Measurements from ENCODE around the gene XPC.

XPC gene

GRCh38 chr3:14131134-14131533 lies 47.3 kb downstream of the XPC start:
- TF ChIP-seq CREB1 (IDR thresholded peaks at IDR 0.05; ENCODE audit: low read depth) = no peak
- no peak for TF ChIP-seq TAF1 (IDR thresholded peaks at IDR 0.05; ENCODE audit: low read depth)
- TF ChIP-seq TCF12 (IDR thresholded peaks at IDR 0.05; ENCODE audit: low read depth) = no peak

DNA sequence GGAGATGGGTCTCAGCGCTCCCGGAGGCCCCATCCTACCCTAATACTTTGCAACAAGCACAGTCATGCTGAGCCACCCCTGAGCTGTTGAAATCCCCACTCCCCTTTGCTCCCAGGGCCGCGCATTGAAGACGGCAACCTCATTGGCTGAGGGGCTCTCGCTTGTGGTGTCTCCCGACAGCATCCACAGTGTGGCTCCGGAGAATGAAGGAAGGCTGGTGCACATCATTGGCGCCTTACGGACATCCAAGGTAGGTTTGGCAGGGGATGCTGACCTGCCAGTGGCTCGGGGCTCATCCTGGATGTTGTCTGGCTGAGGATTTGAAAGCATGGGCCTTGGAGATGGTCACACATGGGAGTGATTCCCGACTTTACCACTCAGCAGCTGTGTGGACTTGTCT lies 47.7 kb downstream of the XPC start:
- no peak for TF ChIP-seq NFIC (IDR thresholded peaks at IDR 0.05)
- no peak for TF ChIP-seq TEAD4 (IDR thresholded peaks at IDR 0.05)
- TF ChIP-seq, protein P1, sequence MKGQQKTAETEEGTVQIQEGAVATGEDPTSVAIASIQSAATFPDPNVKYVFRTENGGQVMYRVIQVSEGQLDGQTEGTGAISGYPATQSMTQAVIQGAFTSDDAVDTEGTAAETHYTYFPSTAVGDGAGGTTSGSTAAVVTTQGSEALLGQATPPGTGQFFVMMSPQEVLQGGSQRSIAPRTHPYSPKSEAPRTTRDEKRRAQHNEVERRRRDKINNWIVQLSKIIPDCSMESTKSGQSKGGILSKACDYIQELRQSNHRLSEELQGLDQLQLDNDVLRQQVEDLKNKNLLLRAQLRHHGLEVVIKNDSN (IDR thresholded peaks at IDR 0.05) = no peak
- TF ChIP-seq RAD21 (IDR thresholded peaks at IDR 0.05; ENCODE audit: low read depth) = no peak
- no peak for TF ChIP-seq TCF12 (IDR thresholded peaks at IDR 0.05; ENCODE audit: low read depth)
- TF ChIP-seq, protein P2, sequence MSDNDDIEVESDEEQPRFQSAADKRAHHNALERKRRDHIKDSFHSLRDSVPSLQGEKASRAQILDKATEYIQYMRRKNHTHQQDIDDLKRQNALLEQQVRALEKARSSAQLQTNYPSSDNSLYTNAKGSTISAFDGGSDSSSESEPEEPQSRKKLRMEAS (IDR thresholded peaks at IDR 0.05) = no peak
- TF ChIP-seq ZBTB7A (IDR thresholded peaks at IDR 0.05; ENCODE audit: low read depth) = no peak
- no peak for TF ChIP-seq YY1 (IDR thresholded peaks at IDR 0.05; ENCODE audit: low read depth)
- TF ChIP-seq CEBPB (IDR thresholded peaks at IDR 0.05) = no peak
- TF ChIP-seq TAF1 (IDR thresholded peaks at IDR 0.05; ENCODE audit: low read depth) = no peak
- no peak for TF ChIP-seq CREB1 (IDR thresholded peaks at IDR 0.05; ENCODE audit: low read depth)
- TF ChIP-seq EP300 (IDR thresholded peaks at IDR 0.05; ENCODE audit: borderline replicate concordance) = no peak
- TF ChIP-seq, protein P3, sequence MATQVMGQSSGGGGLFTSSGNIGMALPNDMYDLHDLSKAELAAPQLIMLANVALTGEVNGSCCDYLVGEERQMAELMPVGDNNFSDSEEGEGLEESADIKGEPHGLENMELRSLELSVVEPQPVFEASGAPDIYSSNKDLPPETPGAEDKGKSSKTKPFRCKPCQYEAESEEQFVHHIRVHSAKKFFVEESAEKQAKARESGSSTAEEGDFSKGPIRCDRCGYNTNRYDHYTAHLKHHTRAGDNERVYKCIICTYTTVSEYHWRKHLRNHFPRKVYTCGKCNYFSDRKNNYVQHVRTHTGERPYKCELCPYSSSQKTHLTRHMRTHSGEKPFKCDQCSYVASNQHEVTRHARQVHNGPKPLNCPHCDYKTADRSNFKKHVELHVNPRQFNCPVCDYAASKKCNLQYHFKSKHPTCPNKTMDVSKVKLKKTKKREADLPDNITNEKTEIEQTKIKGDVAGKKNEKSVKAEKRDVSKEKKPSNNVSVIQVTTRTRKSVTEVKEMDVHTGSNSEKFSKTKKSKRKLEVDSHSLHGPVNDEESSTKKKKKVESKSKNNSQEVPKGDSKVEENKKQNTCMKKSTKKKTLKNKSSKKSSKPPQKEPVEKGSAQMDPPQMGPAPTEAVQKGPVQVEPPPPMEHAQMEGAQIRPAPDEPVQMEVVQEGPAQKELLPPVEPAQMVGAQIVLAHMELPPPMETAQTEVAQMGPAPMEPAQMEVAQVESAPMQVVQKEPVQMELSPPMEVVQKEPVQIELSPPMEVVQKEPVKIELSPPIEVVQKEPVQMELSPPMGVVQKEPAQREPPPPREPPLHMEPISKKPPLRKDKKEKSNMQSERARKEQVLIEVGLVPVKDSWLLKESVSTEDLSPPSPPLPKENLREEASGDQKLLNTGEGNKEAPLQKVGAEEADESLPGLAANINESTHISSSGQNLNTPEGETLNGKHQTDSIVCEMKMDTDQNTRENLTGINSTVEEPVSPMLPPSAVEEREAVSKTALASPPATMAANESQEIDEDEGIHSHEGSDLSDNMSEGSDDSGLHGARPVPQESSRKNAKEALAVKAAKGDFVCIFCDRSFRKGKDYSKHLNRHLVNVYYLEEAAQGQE (IDR thresholded peaks at IDR 0.05; ENCODE audit: low read depth) = no peak

DNA sequence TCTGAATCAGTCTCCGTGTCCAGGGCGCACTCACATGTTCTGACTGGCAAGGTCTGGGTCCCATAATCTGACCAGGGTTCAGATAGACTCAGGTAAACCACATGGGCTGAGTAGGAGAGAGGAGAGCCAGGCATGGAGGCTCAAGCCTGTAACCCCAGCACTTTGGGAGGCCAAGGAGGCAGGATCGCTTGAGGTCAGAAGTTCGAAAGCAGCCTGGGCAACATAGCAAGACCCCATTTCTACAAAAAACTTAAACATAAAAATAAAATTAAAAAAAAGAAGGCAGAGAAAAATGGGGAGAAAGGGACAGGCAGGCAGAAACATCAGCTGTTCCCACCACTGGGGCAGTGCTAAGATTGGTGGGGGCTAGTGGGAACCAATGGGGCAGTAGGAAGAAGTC lies 48.2 kb downstream of the XPC start:
- TF ChIP-seq TEAD4 (IDR thresholded peaks at IDR 0.05) (no peak), NFIC (IDR thresholded peaks at IDR 0.05) (no peak), CREB1 (IDR thresholded peaks at IDR 0.05; ENCODE audit: low read depth) (no peak), EP300 (IDR thresholded peaks at IDR 0.05; ENCODE audit: borderline replicate concordance) (no peak), YY1 (IDR thresholded peaks at IDR 0.05; ENCODE audit: low read depth) (no peak), TCF12 (IDR thresholded peaks at IDR 0.05; ENCODE audit: low read depth) (no peak), TAF1 (IDR thresholded peaks at IDR 0.05; ENCODE audit: low read depth) (no peak), FOXM1 (IDR thresholded peaks at IDR 0.05; ENCODE audit: borderline replicate concordance, low read depth) (no peak), CEBPB (IDR thresholded peaks at IDR 0.05) (no peak), EGR1 (IDR thresholded peaks at IDR 0.05) (no peak), RAD21 (IDR thresholded peaks at IDR 0.05; ENCODE audit: low read depth) (no peak), ZBTB7A (IDR thresholded peaks at IDR 0.05; ENCODE audit: low read depth) (no peak)
- TF ChIP-seq, protein P3 (IDR thresholded peaks at IDR 0.05; ENCODE audit: low read depth) = no peak
- TF ChIP-seq, protein P1 (IDR thresholded peaks at IDR 0.05) = no peak
- TF ChIP-seq, protein P2 (IDR thresholded peaks at IDR 0.05) = no peak

DNA sequence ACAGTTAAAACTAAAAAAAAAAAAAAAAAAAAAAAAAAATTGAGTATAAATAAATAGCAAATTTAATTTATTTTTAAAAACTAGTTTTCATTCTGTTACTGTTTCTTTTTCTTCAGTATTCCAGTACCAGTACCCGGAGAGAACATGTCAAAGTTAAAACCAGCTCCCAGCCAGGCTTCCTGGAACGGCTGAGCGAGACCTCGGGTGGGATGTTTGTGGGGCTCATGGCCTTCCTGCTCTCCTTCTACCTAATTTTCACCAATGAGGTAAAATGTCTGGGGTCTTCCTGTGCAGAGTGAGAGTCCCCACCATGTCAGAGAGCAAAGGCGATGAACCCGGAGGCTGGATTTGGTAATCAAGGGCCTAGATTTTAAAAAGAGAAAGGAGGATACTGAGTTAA lies 49.1 kb downstream of the XPC start:
- no peak for TF ChIP-seq CEBPB (IDR thresholded peaks at IDR 0.05)
- no peak for TF ChIP-seq NFIC (IDR thresholded peaks at IDR 0.05)
- no peak for TF ChIP-seq ZBTB7A (IDR thresholded peaks at IDR 0.05; ENCODE audit: low read depth)
- no peak for TF ChIP-seq CREB1 (IDR thresholded peaks at IDR 0.05; ENCODE audit: low read depth)
- no peak for TF ChIP-seq TAF1 (IDR thresholded peaks at IDR 0.05; ENCODE audit: low read depth)
- TF ChIP-seq, protein P1 (IDR thresholded peaks at IDR 0.05) = no peak
- TF ChIP-seq TEAD4 (IDR thresholded peaks at IDR 0.05) = no peak
- TF ChIP-seq, protein P2 (IDR thresholded peaks at IDR 0.05) = no peak
- TF ChIP-seq EP300 (IDR thresholded peaks at IDR 0.05; ENCODE audit: borderline replicate concordance) = no peak
- no peak for TF ChIP-seq FOXM1 (IDR thresholded peaks at IDR 0.05; ENCODE audit: borderline replicate concordance, low read depth)
- no peak for TF ChIP-seq RAD21 (IDR thresholded peaks at IDR 0.05; ENCODE audit: low read depth)
- TF ChIP-seq TCF12 (IDR thresholded peaks at IDR 0.05; ENCODE audit: low read depth) = no peak
- no peak for TF ChIP-seq YY1 (IDR thresholded peaks at IDR 0.05; ENCODE audit: low read depth)

DNA sequence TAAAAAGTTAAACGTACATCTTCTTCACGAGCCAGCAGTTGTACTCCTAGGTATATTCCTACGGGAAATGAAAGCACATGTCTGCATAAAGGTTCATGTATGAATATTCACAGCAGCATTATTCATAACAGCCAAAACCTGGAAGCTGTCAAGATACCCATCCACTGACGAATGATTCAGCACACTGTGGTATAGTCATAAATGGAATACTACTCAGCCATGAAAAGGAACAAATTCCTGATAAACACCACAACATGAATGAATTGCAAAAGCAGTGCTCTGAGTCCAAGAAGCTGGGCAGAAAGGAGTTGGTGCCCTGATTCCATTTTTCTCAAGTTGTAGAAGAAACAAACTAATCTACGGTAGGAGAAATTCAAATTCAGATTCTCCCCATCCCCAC lies 49.7 kb downstream of the XPC start:
- TF ChIP-seq TEAD4 (IDR thresholded peaks at IDR 0.05) (no peak), EP300 (IDR thresholded peaks at IDR 0.05; ENCODE audit: borderline replicate concordance) (no peak), TCF12 (IDR thresholded peaks at IDR 0.05; ENCODE audit: low read depth) (no peak), CEBPB (IDR thresholded peaks at IDR 0.05) (no peak)

Data from Ishikawa (cell line).